GM18520 (cell line): ENCODE results near the gene CDK11A.

ENCODE experiments used
- ATAC-seq: cut with Tn5 transposase; IDR thresholded peaks from one replicate; pipeline ENCODE4 v1.9.1; 2021; ENCODE audit not compliant: unreplicated experiment

The CDK11A gene

DNA sequence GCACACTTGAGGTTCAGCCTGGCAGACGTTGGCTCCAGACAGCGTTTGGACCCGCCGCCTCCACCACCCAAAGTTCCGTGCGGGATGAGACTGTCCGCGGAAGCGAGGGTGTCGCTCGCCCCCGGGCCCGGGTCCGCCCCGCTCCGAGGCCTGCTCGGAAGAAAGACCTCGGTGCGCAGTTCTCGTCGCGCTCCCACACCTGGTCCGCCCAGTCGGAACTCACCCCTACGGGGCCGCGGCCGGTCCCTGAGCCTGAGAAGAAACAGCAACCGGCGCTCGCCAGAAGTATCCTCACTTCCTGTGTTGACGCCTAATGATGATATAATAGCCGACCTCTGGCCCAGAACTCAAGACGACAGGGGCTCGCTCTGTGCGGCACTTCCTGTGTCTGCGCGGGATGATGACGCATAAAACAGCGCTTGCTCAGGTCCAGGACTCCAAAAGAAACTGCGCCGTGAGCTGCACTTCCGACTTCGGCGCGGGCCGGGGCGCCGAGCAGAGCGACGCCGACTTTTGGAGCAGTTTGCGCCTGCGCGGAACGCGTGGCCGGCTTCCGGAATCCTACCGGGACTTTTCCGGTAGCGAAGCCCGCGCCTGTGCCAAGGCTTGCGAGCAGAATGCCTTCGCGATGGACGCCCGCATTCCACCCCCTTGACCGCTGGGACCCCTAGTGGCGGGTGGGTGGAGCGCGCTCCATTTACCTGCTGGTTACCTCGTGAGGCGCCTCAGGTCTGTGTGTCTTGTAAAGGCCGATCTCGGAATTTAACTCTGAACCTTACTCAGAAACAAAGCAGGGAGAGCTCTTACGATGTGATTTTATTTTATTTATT is at the start of gene CDK11A:
TSS of gene CDK11A (minus strand) at position 323 of the 830 bp plus-strand sequence. CDS start 1,539 bp downstream, outside the sequence.
- peak; percentile 94 for ATAC-seq

DNA sequence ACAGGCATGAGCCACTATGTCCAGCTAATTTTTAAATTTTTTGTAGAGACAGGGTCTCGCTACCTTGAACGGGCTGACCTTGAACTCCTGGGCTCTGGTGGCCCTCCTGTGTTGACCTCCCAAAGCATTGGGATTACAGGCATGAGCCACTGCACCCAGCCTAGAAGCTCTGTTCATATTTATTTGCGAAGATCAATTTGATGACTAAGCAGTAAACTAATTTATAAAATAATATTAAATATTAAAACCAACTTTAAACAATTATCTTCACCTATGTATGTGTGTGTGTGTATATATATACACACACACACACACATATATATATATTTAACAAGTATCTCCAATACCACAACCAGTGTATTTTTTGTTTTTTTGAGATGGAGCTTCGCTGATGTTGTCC is 49.7 kb upstream of the CDK11A start:
- ATAC-seq = no peak

DNA sequence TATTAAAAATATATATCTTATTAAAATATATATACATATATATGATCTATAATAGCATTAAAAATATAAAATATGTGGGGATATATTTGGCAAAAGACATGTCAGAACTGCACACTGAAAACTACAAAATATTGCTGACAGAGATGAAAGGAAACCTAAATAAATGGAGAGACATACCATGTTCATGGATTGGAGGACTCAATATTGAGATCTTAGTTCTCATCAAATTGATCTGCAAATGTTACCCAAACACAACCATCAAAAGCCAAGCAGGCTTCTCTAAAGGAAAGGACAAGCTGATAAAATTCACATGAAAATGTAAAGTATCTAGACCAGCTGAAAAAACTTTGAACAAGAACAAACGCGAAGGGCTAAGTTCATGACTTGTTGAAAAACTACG is 46.9 kb upstream of the CDK11A start:
- no peak for ATAC-seq

DNA sequence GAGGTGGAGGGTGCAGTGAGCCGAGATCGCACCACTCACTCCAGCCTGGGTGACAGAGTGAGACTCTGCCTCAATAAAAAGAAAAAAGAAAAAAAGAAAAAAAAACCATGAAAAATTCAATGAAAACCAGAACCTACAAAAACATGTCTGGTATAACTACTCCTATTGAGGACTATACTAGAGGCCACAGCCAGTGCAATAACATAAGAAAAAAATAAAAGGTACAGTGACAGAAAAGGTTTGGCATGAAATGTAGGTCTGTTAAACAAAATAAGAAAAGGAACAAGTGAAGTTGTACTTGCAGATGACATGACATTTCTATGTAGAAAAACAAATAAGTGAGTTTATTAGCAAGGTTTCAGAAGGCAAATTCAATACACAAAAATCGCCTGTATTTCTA is 45.9 kb upstream of the CDK11A start:
- no peak for ATAC-seq

DNA sequence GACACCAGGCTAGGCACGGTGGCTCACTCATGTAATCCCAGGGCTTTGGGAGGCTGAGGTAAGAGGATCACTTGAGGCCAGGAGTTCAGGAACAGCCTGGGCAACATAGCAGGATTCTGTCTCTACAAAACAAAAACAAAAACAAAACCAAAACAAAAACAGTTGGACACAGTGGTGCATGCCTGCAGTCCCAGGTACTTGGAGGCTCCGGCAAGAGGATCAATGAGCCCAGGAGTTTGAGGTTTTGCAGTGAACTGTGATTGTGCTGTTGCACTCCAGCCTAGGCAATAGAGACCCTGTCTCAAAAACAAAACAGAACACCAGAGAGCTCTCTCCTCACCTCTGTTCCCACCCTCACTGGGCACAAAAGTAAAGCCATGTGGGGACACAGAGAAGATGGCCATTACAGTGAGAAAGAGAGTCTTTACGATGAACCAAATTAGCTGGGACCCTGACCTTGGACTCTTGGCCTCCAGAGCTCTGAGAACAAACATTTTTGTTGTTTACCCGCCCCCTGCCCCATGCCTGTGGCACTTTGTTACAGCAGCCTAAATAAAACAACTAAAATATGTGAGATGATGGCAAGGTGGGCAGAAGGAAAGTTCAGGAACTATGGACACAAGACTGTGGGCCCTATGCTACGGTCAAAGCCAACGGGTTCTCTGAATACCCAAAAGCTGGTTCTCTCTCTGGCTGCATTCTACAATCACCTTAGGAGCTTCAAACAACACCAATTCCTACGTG is 44.3 kb upstream of the CDK11A start:
- no peak for ATAC-seq

DNA sequence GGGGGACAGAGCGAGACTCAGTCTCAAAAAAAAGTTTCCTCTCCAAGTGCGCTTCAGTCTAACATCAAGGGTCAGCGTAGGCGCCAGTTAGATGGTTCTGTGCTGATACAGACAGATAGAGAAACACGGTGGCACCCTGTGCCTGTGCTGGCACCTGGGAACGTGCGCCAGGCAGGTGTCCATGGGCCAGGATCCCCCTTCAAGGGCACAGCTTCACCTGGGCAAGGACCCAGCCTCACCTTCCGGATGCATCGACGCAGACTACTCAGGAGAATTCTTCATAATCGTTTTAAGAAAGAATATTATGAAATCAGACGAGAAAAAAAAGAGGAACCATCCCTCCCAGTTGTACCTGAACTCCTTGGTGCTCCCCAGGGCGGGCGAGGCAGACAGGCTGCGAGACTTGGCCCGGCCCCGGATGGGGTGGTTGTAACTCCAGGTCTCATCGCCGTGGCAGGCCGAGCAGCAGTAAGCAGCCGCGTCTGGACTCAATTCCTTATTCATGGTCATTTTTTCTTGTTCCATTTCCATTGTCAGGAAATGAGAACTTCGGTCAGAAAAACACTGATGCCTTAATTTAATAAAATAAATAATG is 40.8 kb upstream of the CDK11A start:
- no peak for ATAC-seq

DNA sequence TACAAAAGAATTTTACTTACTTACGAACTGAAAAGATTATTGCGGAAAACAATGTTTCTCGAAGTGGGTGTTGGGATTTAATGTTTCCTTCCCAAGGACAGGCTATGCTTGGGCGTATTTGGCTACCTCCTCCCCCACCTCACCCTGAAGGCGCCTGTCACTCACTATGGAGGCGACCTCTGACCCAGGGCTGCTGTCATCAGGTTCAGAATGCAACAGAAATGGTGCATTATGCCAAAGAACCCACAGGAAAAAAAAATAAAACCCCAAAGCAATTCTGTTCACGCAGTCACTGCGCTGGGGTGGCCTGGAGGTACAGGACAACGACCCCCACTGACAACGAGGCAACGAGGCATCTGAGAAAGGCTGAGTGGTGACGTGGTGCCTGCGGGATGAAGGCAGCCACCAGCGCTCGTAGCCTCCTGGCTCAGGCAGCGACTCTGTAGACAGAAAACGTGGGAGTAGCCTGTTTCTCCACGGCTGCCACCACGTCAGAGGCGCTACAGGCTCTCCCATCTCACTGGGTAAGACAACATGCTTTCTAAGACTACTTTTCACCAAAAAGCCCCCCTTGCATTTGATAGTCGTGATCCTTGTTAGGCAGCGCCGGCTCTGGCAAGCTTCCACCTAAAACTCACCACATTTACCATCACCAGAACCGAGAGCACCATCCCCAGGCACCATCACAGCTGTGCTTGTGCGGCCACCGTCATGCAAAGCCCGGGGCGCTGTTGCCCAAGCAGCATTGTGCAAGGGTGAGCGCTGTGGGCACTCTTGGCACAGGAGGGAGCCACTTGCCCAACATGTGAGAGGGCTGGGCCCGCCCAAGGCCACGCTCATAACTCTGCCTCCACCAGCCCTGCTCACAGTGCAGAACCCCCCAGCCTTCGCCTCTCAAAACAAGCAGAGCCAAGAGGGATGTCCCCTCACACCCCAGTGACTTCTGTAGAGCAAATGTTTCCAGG is 39.8 kb upstream of the CDK11A start:
- ATAC-seq = no peak

DNA sequence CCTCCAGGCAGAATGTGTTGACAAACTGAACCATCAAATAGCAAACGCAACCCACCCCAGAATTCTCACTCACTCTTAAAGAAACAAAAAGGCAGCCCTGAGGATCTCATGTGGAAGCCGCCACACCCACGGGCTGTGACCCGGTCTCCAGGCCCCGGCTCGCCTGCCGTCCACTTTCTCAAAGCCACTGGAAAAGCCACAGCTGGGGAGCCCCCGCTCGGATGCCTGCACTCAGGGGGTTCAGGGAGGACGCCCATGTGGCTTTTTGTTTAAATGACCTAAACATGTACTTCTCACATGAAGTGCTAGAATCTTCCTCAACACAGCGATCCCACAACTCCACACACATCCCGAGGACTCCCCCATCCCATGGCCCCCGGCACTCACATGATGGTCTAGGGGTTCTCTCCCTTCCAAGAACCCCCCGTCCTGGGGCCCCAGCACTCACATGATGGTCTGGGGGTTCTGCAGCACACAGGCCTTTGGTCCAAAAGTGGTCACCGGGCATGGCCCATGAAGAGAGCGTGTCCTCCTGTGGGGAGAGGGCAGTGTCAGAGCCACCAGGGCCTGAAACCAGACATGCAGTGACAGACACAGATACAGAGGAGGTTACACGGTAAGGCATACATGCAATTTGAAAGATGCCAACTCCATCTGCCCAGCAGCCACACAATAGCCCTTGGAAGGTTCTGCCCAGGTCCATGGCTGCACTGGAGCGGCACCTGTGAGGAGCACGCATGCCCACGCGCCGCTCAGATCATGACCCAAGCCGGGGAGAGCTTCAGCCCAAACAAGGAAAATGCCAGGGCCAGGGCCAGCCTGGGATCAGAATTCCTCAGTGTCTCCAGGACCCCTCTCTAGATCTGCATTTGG is 37.6 kb upstream of the CDK11A start:
- ATAC-seq = no peak

DNA sequence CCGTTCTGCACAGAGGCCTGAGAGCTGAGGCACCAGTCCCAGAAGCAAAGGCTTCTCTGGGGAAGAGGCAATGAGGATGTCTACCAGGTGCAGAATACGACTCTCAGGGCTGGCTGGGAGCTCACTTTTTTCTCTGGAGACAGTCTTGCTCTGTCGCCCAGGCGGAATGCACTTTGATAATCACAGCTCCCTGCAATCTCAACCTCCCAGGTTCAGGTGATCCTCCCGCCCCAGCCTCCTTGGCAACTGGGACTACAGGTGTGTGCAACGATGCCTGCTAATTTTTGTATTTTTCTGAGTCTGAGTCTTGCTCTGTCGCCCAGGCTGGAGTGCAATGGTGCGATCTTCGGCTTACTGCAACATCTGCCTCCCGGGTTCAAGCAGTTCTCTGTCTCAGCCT is 36.6 kb upstream of the CDK11A start:
- no peak for ATAC-seq

DNA sequence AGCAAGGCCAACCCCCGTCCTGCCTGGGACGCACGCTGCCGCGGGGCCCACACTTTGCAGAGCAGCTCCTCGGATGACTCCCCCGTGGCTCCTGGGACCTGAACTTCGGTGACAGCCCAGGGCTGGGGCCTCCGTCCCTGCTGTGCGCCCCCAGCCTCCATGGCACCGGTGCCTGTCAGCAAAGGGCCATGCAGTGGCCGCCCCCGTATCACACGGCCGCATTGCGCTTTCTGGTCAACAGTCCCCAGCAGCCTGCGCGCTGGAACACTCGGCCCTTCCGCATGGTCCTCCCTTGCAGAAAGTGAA is 36.1 kb upstream of the CDK11A start:
- no peak for ATAC-seq

DNA sequence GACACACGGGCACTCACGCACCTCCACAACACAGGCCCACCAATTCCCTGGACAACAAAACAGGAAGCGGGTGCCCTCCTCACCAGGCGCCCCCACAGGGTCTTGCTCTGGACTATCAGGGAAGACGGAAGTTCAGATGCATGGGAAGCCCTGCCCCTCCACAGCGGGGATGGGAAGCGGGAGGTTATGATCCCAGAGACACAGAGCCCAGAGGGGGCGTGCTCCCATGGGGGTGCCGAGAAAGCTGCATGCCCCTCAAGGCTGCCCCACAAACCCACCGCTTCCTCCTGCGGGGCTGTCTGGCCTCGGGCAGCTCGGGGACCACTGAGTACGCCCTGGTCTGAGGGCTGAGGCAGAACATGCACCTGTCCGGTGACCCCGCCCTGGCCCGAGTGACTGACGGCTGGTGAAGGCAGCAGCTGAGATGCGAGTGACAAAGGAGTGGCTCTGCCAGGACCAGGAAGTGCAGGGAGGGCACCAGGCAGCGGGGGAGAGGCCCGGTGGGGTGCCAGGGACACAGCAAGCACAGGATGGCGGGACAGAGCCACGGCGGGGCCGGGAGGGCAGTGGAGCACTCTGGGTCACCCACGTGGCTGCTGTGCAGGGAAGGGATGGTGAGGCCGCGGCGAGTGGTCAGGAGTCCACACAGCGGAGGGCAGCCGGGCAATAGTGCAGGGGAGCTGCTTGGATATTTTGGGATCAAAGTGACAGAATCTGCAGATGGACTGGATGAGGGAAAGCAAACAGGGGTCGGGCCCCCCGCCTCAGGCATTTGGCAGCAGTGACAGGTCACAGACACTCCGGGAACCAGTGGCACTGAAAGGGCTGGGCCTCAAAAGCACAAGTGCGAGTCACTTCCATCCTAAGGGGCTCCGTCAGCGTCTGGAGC is 35.5 kb upstream of the CDK11A start:
- ATAC-seq = no peak

DNA sequence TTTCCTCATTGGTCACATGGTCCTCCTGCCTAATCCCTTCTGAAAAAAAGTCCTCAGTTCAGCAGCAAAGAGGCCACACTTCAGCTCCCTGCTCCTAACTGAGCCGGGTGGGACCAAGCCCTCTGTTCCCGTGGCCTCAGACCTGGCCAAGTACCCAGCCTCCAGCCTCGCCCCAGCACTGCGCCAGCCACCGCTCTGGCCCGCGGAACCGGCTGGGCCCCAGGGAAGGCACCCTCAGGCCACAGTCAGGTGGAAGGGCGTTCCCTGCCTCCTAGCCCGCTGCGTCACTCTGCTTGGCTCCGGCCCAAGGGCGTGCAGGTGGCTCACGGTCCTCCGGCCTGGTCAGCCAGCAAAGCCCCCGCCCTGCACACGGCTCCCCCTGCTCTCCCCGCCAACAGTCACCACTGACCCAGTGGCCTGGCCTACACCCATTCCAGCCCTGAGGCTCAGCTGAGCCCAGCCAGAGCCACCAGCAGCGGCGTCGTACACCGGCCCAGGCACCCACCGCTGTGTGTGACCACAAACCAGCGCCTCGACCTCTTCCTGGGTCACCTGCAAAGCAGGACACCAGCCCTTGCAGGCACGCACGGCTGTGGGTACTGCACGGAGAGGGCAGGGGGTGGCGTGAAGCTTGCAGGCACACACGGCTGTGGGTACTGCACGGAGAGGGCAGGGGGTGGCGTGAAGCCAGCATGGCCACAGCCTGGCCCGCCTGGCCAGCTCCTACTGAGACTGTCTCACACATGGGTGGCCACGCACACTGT is 34.7 kb upstream of the CDK11A start:
- no peak for ATAC-seq

DNA sequence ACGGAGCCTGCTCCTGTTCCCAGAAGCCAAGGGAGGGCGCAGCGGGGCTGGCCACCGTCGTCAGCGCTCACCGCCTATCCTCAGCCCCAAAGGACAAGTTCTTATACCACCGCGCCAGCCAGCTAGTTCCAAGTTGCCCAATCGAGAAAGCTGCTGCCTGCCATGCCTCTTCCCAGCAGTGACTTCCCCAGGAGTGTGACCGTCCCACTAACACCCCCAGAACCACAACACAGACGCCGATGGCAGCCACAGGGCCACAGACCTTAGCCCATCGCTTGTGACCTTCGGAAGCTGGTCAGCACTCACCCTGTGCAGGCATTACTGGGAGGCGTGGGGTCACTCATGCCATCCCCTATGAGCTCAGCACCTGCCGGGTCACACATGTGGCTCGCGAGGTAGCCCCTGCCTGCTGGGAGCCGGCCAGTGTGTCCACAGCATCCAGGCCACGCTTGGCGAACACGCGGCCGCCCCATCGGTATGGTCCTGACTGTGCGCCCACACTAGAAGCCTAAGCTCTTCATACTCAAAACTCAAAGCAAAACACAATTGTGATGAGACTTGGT is 34.0 kb upstream of the CDK11A start:
- ATAC-seq = no peak

DNA sequence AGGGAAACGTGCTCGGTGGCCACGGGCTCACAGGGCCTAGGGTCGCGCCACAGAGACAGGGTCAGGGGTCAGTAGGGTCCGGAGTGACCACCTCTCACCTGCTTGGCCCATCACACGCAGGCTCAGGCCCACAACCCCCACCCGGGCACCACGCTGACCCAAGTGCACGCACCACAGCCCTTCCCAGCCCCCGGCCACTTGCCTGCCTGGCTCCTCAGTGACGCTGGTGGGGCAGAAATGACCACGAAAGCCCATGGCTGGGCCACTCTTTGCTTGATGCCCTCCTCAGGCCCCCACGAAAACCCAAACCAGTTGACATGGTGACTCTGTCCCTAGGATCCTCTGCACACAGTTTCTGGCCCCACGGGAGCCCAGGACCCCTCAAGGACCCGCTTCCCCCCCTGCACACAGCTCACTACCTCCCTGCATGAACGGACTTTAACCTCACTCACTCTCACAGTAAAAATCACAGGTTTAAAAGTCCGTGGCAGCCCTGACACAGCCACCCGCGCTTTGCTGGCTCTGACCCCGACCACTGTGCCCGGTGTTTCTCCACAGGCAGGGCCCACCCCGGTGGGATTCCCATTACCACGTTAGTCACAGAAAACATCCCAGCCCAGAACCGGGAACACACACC is 33.4 kb upstream of the CDK11A start:
- no peak for ATAC-seq

DNA sequence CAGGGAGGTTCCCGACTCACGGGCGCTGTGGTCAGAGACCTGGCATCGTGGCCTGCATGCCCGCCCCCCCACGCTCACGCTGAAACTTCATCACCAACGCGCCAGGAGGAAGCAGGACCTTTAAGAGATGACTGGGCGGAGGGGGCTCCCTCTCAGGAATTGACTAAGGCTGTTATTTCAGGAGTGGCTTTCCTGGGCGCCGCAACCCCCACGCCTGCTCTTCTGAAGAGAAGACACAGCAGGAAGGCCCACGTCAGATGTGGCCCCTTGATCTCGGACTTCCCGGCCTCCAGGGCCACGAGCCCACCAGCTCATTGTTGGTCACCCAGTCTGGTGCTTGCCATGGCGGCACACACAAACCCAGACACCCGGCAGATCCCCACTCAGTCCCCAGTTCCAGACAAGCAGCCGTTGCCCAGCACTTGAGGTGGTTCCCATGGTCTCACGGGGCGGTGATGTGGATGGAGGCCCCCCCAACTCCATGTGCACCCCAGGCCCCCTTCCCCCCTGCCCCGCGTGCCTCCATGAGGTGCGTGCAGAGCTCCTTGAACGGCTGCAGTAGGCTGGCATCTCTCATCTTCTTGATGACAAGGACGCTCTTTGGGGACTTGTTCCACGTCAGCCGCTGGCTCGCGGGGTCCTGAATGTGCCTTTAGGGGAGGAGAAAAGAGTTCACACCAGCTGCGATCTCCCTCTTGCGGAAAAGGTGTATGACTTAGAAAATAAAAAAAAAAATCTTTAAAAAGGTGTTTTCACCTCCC is 32.7 kb upstream of the CDK11A start:
- ATAC-seq = no peak

DNA sequence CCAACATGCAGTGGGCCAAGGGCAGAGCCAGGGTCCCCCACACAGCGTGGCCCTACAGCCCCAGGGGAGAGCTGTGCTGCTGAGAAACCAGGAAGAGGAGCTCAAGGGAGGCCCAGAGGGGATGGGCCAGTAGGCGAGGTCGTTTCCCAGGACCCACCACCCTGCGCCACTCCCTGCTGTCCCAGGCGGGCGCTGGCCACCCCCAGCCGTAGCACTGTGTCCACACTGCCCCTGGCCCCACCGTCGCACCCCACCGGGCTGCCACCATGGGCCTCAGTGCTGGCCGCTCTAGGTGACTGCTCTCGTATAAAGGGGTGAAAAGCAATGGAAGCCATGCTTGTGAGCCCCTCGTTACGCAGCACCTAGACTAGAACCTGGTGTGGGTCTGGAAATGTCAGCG is 31.7 kb upstream of the CDK11A start:
- ATAC-seq = no peak

DNA sequence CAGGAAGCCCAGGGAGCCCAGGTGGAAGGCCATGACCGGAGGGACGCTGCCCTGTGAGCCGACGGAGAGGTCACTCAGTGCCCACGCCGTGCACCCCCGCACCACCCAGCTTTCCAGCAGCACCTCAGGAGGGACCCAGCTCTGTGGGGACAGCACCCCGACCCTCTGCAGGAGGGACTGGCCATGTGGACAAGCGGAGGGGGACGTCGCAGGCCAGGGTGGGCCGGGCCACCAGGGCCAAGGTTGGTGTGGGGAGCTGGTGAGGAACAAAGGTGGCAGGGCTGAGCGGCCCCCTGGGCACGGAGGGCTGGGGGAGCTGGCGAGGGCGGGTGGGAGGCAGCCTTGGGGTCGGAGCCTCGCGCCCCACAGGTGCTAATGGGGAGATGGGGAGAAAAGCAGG is 31.3 kb upstream of the CDK11A start:
- ATAC-seq = no peak
